GM23338 (cell line): ENCODE results near the gene UBE2K. TPM values are rescaled to one million over a fixed set of nuclear protein-coding genes. Genes with fewer than 3 reads are reported as not detected.
A peak's percentile ranks its signal among the peaks of the same experiment; 100 is the strongest.

Experiments
- ATAC-seq: fragments of 200-7000 bp; cut with Tn5 transposase; 3 replicates; pipeline ENCODE4 v1.9.1; 2020
- DNase-seq: peaks from one replicate; pipeline ENCODE4 v3.0.0-alpha.2; 2015; ENCODE audit warnings: low spot score
- H2AFZ ChIP-seq: fragments of 200-600 bp; sonication (generic); 2 replicates; pipeline ENCODE4 v1.8.0; 2016; ENCODE audit warnings: antibody characterized with exemption, mild to moderate bottlenecking, moderate library complexity
- H3F3A ChIP-seq: fragments of 200-600 bp; sonication (generic); replicated peaks from 2 replicates; pipeline ENCODE4 v1.8.0; 2017; ENCODE audit warnings: antibody characterized with exemption, mixed run types, low read depth
- H3K27ac ChIP-seq: fragments of 200-600 bp; sonication (generic); 2 replicates; pipeline ENCODE4 v1.6.1; 2016; ENCODE audit warnings: low read depth
- H3K27me3 ChIP-seq: fragments of 200-600 bp; sonication (generic); 2 replicates; pipeline ENCODE4 v1.8.0; 2016; ENCODE audit warnings: mild to moderate bottlenecking, mixed run types, moderate library complexity; ENCODE audit not compliant: insufficient read depth
- H3K36me3 ChIP-seq: fragments of 200-600 bp; sonication (generic); 2 replicates; pipeline ENCODE4 v1.8.0; 2016; ENCODE audit warnings: mild to moderate bottlenecking; ENCODE audit not compliant: insufficient read depth
- H3K4me1 ChIP-seq: fragments of 200-600 bp; sonication (generic); 2 replicates; pipeline ENCODE4 v1.8.0; 2016; ENCODE audit warnings: mild to moderate bottlenecking, moderate library complexity; ENCODE audit not compliant: insufficient read depth
- H3K4me2 ChIP-seq: fragments of 200-600 bp; sonication (generic); 2 replicates; pipeline ENCODE4 v1.7.1; 2017; ENCODE audit warnings: mixed run types
- H3K4me3 ChIP-seq: fragments of 200-600 bp; sonication (generic); 2 replicates; pipeline ENCODE4 v1.6.1; 2016; ENCODE audit warnings: mixed run types
- H3K79me2 ChIP-seq: fragments of 200-600 bp; sonication (generic); replicated peaks from 2 replicates; pipeline ENCODE4 v1.8.0; 2017; ENCODE audit warnings: mild to moderate bottlenecking; ENCODE audit not compliant: insufficient read depth
- H3K9me2 ChIP-seq: fragments of 200-600 bp; sonication (generic); 2 replicates; pipeline ENCODE4 v1.8.0; 2017; ENCODE audit not compliant: insufficient read depth
- H4K20me1 ChIP-seq: fragments of 200-600 bp; sonication (generic); replicated peaks from 2 replicates; pipeline ENCODE4 v1.8.0; 2017; ENCODE audit warnings: mild to moderate bottlenecking; ENCODE audit not compliant: insufficient read depth
- H3K27ac Mint-ChIP-seq: 2 replicates; pipeline ENCODE4 v1.8.0; 2020; ENCODE audit warnings: inconsistent platforms, mild to moderate bottlenecking, moderate library complexity, mixed read lengths
- H3K27me3 Mint-ChIP-seq: 3 replicates; pipeline ENCODE4 v1.8.0; 2022; ENCODE audit warnings: low read depth, mild to moderate bottlenecking, moderate library complexity, mixed read lengths, inconsistent platforms; ENCODE audit not compliant: insufficient read depth, poor library complexity
- H3K36me3 Mint-ChIP-seq: 3 replicates; pipeline ENCODE4 v1.8.0; 2021; ENCODE audit warnings: low read depth, mild to moderate bottlenecking, inconsistent platforms, moderate library complexity, mixed read lengths
- H3K4me1 Mint-ChIP-seq: 3 replicates; pipeline ENCODE4 v1.8.0; 2020; ENCODE audit warnings: mild to moderate bottlenecking, inconsistent platforms, mixed read lengths
- H3K4me3 Mint-ChIP-seq: 3 replicates; pipeline ENCODE4 v1.8.0; 2021; ENCODE audit warnings: moderate library complexity, mild to moderate bottlenecking, inconsistent platforms, mixed read lengths
- H3K9me3 Mint-ChIP-seq: 3 replicates; pipeline ENCODE4 v1.8.0; 2020; ENCODE audit warnings: moderate library complexity, mild to moderate bottlenecking, inconsistent platforms, mixed read lengths
- CREB1 ChIP-seq: fragments of 250-450 bp; sonication (Bioruptor Pico); IDR thresholded peaks from 2 replicates; pipeline ENCODE4 v1.5.0; 2020; ENCODE audit warnings: low read depth, mild to moderate bottlenecking, moderate library complexity
- CTCF ChIP-seq, 2 experiments: fragments of 200-600 bp in 1 of 2; sonication (generic) in 1 of 2; conservative IDR thresholded peaks; 2 replicates each; pipeline versions ENCODE4 v1.5.1 to v1.6.1; 2016 to 2017; ENCODE audit warnings: antibody characterized with exemption in 2 of 2, low read depth in 2 of 2, mild to moderate bottlenecking in 2 of 2, moderate library complexity in 1 of 2
- EZH2 ChIP-seq: fragments of 200-600 bp; sonication (generic); IDR thresholded peaks from one replicate; pipeline ENCODE4 v1.8.0; 2017; ENCODE audit warnings: antibody characterized with exemption, mild to moderate bottlenecking, low read depth; ENCODE audit not compliant: unreplicated experiment
- EZH2phosphoT487 ChIP-seq: fragments of 200-600 bp; sonication (generic); IDR thresholded peaks from one replicate; pipeline ENCODE4 v1.8.1; 2018; ENCODE audit warnings: antibody characterized with exemption; ENCODE audit not compliant: unreplicated experiment
- NANOG ChIP-seq: IDR thresholded peaks from 2 replicates; pipeline ENCODE4 v1.6.1; 2016; ENCODE audit warnings: antibody characterized with exemption, borderline replicate concordance
- POLR2AphosphoS5 ChIP-seq: IDR thresholded peaks from 2 replicates; pipeline ENCODE4 v1.6.1; 2016; ENCODE audit warnings: antibody characterized with exemption, low read depth
- REST ChIP-seq: IDR thresholded peaks from one replicate; pipeline ENCODE4 v1.6.1; 2018; ENCODE audit warnings: antibody characterized with exemption; ENCODE audit not compliant: unreplicated experiment
- ZNF114 ChIP-seq: fragments of 250-450 bp; sonication (Bioruptor Pico); IDR thresholded peaks from 2 replicates; pipeline ENCODE4 v1.5.0; 2020; ENCODE audit warnings: mild to moderate bottlenecking, moderate library complexity
- ZNF462 ChIP-seq: fragments of 250-450 bp; sonication (Bioruptor Pico); IDR thresholded peaks from 2 replicates; pipeline ENCODE4 v1.5.0; 2020; ENCODE audit warnings: mild to moderate bottlenecking, moderate library complexity
- long read RNA-seq: library from polyadenylated mRNA; unstranded; transcript quantifications from one replicate; pipeline ENCODE4 v2.0.0, GENCODE V29; 2020; ENCODE audit not compliant: unreplicated experiment
- polyA plus RNA-seq: library from polyadenylated mRNA; unstranded; fragments of >200 nt; fragmentation: Nextera tagmentation; extraction: Ambion mirVana; gene quantifications from 2 replicates; pipeline ENCODE4 v1.2.1, GENCODE V29; 2016
- total RNA-seq: library from RNA; depleted of rRNA; stranded (reverse); fragments of >200 nt; shearing (Covaris generic); gene quantifications from 2 replicates; pipeline ENCODE4 v1.2.3, GENCODE V29; 2014; rRNA removed

UBE2K gene
- total RNA-seq (97.7 and 113 TPM in 2 replicates), polyA plus RNA-seq (192 and 207 TPM in 2 replicates)
- long read RNA-seq, full-length matches to known transcripts: 20 of 25 reads
- long read RNA-seq, partial matches to known transcripts: 3 of 25 reads
- long read RNA-seq, other reads (novel, unspliced or antisense): 2 of 25 reads

GRCh38 chr4:39697740-39698423 lies at the start of gene UBE2K:
TSS of gene UBE2K (plus strand) at chr4:39698136. CDS start at chr4:39698328, 192 bp downstream.
- Histone ChIP-seq H3K4me2 (peak within 1 kb of the TSS; percentile 81), H3K79me2 (peaks cover 49% of the 10 kb centered on the region), H3F3A (peaks cover 3% of the 10 kb centered on the region), H4K20me1 (peaks cover 36% of the 10 kb centered on the region), H3K4me1 (peaks cover 20% of the 10 kb centered on the region), H3K27ac (peak within 1 kb of the TSS; percentile 97), H3K27me3 (no peaks in the 10 kb centered on the region), H3K9me2 (no peaks in the 10 kb centered on the region), H2AFZ (peak within 1 kb of the TSS; percentile 93), H3K36me3 (no peaks in the 10 kb centered on the region; the same call in 1 of the 2 replicates), H3K4me3 (peak within 1 kb of the TSS; percentile 94)
- Mint-ChIP-seq H3K4me3 (peak within 1 kb of the TSS; percentile 99), H3K27ac (peak within 1 kb of the TSS; percentile 100), H3K4me1 (peaks cover 23% of the 10 kb centered on the region), H3K27me3 (peaks cover 22% of the 10 kb centered on the region), H3K36me3 (peaks cover 20% of the 10 kb centered on the region), H3K9me3 (peaks cover 2% of the 10 kb centered on the region; the same call in 2 of the 3 replicates)
- ATAC-seq (peak; percentile 94), DNase-seq (peak; percentile 84)
- TF ChIP-seq CTCF (conservative IDR thresholded peaks at IDR 0.05; ENCODE audit: low read depth in 2 of 2) (no peak), POLR2AphosphoS5 (peak; percentile 90)

GRCh38 chr4:39648213-39648612 lies 49.7 kb upstream of the UBE2K start:
- Histone ChIP-seq H4K20me1 (no peaks in the 10 kb centered on the region), H3K4me3 (no peak overlapping the region), H3K27ac (no peak overlapping the region), H3K36me3 (no peaks in the 10 kb centered on the region), H3K9me2 (no peaks in the 10 kb centered on the region), H3F3A (no peaks in the 10 kb centered on the region), H3K4me1 (no peaks in the 10 kb centered on the region), H3K27me3 (no peaks in the 10 kb centered on the region), H3K4me2 (no peak overlapping the region), H2AFZ (no peak overlapping the region), H3K79me2 (no peaks in the 10 kb centered on the region)
- Mint-ChIP-seq H3K27me3 (no peaks in the 10 kb centered on the region), H3K4me1 (no peaks in the 10 kb centered on the region), H3K9me3 (no peaks in the 10 kb centered on the region), H3K4me3 (no peak overlapping the region), H3K27ac (no peak overlapping the region), H3K36me3 (peaks cover 6% of the 10 kb centered on the region; the same call in 2 of the 3 replicates)
- ATAC-seq (no peak), DNase-seq (no peak)
- TF ChIP-seq EZH2phosphoT487 (no peak), EZH2 (no peak), REST (no peak), NANOG (no peak), CREB1 (no peak), ZNF462 (CRISPR knock-in tag) (no peak), ZNF114 (CRISPR knock-in tag) (no peak)
